Posterior cingulate gyrus (tissue), 11 donors: ENCODE results near the gene EXOSC10.
"Not testable (repeated sequence)": the region's sequence is repeated elsewhere in the genome, so short reads cannot be mapped to it uniquely, and the experiment has no call there.

Experiments used
- DNase-seq, 10 donors: peaks; one replicate each; pipeline versions ENCODE4 v3.0.0 to v3.0.0-alpha.2; 2020 to 2021; ENCODE audit warnings: mixed read lengths in 3 of 10
- intact Hi-C: fragments of 100-400 bp; cut with DNase I; formaldehyde crosslinking; loops from one replicate; pipeline ENCODE4 v1.15.1; 2023

The EXOSC10 gene

DNA sequence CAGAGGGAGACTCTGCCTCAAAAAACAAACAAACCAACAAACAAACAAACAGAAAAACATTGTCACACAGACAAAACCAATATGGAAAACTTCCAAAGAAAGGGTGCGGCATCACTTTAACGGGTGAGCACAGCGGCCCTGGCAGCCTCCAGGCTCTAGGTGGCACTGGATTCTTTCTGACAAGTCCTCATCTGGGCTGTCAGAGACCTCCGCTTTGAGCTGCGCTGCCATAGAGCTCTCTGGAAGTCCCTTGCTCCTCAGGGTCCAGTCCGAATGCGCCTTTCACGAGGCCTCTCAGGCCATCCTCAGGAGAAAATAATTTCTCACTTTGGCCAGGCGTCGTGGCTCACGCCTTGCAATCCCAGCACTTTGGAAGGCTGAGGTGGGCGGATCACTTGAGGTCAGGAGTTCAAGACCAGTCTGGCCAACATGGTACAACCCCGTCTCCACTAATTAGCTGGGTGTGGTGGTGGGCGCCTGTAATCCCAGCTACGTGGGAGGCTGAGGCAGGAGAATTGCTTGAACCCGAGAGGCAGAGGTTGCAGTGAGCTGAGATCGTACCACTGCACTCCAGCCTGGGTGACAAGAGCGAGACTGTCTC lies 35.6 kb downstream of the EXOSC10 start:
- peak in 2 of 10 donors; percentile 10 to 81 for DNase-seq
- intact Hi-C loops = loop anchor here (5.0 kb wide), 1 partner anchor 198 kb away; the partner anchor contains the start of gene MTOR

DNA sequence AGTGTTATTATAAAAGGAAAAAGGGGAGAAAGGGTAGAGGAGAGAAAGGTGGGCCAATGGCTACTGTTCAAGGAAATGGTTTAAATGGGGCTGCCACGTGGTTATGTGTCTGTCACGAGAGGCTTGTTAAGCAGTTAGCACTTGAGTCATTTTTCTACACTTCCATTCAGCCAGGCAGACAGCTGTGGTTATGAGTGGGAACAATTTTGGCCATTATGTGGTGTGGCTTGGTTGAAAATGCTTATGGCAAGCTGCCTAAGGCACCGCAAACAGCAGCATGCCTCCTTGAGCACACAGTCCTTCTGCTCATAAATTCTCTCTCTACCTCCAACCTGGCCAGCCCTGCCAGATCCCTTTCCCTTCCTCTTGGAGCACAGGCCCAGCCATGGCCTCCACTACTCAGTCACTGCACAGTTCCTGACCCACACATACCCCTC lies 36.7 kb downstream of the EXOSC10 start:
- DNase-seq = peak in 3 of 10 donors; percentile 11 to 82 (median 41)
- intact Hi-C loops = loop anchor here (5.0 kb wide), 1 partner anchor 199 kb away; the partner anchor contains the start of gene MTOR

DNA sequence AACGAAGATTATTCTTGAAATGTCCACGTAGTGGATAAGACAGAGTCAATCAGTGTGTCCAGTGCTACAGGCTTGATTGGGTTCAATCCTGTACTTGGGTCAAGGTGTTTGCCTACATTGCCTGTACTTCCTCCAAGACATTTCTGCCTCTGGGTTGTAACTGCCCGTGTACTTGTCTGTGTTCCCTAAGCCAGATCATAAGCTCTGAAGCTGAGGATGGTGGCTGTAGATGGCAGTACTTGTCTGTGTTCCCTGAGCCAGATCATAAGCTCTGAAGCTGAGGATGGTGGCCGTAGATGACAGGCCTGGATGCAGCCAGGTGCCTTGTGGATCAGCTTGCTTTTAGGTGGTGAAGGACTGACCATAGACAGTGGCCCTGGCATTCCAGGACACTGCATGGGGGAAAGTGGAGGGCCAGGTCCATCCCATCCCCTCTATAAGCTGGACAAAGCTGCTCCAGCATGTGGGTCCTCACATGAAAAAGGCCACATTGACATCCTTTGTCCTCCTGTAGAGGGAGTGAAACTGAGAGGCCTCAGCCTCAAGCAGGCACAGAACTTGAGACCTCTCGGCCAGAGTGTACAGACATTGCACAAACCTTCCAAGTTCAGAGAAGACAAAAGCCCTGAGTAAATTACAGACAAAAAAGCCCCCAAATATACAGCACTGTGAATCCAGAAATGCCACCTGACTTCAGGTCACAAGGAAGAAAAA lies 37.9 kb downstream of the EXOSC10 start:
- intact Hi-C loops = loop anchor here (5.0 kb wide), 1 partner anchor 200 kb away; the partner anchor contains the start of gene MTOR
- DNase-seq = peak in 2 of 10 donors; percentile 9 to 37

DNA sequence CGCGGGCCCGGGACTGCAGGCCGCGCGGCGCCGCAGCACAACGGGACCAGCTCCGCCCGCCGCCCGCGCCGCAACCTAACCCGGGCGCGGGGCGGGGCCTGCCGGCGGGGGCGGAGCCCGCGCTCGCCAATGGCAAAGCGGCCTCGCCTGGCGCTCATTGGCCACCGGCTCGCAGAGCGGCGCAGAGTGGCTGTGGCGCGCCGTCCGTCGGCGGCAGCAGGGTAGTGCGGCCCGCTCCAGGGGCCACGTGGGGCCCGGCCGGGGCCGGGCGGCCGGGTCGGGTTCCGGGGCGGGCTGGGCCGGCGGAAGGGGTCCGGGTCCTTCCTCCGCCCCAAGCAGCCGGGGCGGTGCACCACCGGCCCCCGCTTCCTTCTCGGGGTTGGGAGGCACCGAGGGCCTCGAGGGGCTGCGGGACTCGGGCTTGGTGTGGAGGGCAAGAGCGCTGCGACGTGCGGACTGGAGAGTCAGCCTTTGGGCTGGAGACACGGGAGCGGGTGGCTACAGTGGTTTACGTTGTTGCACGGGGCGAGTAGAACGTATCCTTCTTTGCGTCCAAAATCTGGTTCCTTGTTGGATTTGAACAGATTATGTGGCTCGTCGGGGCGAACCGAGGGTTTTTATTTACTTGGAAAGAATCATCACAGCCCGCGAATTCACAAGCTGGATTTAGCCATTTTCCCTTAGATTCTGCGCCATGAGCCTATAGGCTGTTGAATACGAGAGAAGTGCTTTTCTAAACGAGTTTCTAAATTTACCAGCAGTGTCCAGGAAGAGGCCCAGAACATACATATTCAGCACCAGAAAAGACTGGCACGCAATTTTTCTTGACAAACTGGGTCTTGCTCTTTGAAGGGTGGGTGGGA lies 39.5 kb downstream of the EXOSC10 start, which contains the start of gene SRM:
TSS of gene SRM (minus strand) at position 51 of the 863 bp plus-strand sequence. CDS start 75 bp downstream, outside the sequence.
- intact Hi-C loops = loop anchor here (5.0 kb wide), 1 partner anchor 202 kb away; the partner anchor contains the start of gene MTOR
- DNase-seq = peak; percentile 76 to 99 (median 90)

DNA sequence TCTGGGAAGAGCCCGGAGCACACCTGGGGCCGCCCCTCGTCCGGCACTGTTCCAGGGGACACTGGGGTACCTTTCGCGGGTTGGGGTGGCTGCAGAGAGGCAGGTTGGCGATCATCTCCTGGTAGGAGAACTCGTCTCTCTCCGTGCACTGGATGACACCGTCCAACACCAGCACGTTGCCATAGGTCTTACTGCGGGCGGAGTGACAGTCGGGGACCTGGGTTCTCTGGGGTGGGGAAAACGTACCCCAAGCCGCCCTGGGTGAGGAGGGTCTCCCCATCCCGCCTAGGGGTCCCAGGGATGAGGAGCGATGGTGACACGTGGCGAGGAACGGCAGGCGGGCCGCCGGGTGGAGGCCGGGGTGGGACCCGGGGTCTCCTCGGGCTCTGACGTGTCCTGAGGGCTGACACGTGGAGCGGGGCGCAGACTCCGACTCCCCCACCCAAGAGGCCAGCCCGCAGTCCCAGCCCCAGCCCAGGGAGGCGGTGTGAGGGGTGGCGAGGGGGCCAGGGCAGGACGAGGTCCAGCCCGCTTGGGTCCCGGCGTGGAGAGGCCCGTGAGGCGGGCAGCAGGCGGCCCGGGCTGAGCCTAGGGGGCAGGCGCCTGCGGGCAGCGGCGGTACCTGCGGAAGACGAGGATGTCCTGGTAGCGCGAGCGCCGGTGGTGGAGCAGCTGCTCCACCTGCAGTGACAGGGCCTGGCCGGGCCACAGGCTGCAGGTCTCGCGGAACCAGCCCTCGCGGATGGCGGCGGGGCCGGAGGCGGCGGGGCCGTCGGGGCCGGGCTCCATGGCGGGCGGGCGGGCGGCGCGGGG lies 40.3 kb downstream of the EXOSC10 start:
- DNase-seq = peak in 1 of 10 donors; percentile 78
- intact Hi-C loops = no loop called here

DNA sequence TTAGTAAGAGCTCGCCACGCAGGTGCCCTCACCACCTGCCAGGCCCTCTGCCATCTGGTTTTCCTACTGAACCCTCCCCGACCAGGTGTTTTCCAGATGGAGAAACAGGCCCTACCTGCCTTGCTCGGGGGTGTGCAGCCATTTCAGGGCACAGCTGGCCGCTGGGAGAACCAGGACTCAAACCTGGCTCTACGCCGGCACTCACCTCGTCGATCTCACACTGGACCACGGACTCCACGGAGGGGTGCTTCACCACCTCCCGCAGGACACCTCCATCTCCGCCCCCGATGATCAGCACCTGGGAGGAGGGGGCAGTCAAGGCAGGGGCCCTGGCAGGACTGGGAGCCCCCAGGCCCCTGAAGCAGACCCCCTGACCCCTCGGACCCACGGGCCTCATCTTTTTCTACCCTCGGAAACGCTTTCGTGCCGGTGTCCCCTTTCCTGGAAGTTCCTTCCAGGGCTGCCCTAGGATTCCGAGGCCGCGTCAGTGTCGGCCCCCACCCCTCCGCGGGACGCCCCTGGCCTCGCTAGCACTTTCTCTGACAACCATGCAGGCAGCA lies 41.0 kb downstream of the EXOSC10 start:
- intact Hi-C loops = no loop called here
- DNase-seq = peak in 1 of 10 donors; percentile 59

DNA sequence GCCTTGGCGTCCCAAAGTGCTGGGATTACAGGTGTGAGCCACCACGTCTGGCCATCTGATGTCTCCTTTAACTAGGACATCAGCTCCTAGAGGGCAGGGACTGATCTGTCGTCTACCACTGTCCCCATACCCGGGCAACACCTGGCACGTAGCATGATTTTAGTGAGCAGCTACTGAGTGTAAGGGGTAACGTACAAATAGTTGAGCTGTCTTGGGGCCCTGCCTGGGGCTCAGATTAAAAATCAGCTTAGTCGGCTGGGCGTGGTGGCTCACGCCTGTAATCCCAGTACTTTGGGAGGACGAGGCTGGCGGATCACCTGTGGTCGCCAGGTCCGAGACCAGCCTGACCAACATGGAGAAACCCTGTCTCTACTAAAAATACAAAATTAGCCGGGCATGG lies 41.6 kb downstream of the EXOSC10 start:
- intact Hi-C loops = no loop called here
- peak in 1 of 10 donors; percentile 39 for DNase-seq

DNA sequence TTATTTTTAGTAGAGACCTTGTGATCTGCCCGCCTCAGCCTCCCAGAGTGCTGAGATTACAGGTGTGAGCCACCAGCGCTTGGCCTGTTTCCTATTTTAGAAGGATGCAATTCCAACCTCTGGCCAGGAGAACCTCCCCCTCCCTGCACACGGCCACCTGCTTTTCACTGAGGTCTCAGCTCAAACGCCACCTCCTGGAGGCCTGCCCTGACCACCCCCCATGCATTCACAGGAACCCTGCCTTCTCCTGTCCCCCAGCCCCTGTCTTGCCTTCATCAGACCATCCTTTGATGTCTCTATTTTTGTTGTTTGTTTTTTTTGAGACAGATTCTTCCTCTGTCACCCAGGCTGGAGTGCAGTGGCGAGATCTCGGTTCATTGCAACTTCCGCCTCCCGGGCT lies 42.2 kb downstream of the EXOSC10 start:
- peak in 3 of 10 donors; percentile 29 to 44 (median 39) for DNase-seq
- intact Hi-C loops = no loop called here

DNA sequence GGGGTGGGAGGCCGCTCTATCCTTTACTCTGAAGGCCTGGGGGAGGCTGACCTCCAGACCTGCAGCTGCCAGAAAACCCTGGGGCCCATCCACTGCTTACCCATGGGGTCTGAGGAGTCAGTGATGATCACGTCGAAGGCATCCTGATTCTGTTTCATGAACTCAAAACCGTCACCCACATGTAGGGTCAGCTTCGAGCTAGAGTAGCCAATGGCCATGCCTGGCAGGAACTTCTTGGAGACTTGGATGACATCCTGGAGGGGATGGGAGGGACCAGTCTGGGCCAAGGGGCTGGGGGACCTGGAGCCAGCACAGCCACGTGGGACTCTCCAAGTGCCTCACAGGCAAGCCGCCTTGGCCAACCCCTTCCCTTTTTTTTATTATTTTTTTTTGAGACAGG lies 43.2 kb downstream of the EXOSC10 start:
- DNase-seq = peak in 3 of 10 donors; percentile 46 to 54 (median 50)
- intact Hi-C loops = no loop called here

DNA sequence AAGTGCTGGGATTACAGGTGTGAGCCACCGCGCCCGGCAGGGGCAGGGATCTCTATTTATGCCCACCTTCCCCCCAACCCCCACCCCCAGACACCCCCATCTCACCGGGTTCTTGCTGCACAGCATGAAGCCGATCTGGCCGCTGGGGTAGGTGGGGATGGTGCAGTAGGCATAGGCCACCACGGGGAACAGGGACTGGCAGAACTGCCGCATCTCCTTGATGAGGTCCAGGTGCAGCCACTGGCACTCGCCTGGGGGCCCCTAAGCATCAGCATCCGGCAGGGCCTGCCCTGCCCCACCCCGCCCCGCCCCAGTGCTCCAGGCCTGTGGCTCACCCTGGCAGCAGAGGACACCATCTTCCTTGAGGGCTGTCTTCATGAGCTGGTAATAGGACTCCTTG lies 44.0 kb downstream of the EXOSC10 start:
- intact Hi-C loops = no loop called here
- DNase-seq = peak in 4 of 10 donors; percentile 8 to 63 (median 45)

DNA sequence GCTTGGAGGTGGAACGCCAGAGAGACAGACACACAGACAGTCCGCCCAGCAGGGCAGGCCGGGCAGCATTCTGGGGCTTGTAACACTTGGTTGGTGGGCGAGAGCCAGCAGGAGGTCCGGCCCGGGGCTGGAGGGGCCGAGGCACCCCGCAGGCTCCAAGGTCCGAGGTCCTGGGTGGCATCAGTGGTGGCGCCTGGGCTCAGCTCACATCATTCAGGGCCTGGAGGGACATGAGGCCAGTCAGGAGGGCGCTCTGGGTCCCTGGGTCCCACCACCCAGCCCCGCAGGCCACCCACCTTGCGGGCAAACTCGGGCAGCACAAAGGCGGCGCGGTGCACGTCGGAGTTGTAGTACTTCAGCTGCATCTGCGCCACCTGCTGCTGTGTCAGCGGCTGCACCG lies 45.0 kb downstream of the EXOSC10 start:
- intact Hi-C loops = no loop called here
- DNase-seq = peak in 3 of 10 donors; percentile 26 to 71 (median 70)

DNA sequence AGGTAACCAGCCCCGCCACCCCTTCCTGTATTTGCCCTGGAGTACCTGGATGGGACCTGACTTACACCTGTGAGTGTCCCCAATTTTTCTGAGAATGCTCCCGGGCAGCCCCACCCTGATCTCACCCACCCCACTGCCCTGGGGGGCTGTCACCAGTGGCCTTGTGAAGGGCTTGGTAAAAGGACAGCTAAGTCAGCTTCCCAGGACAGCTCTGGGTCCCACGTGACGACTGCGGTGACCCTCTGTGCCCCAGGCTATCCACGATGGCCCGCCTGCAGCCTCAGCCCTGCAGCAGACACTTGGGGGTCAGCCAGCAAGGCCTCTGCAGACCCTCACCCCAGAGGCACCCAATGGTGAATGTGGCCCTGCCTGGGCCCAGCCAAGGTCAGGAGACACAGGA lies 45.5 kb downstream of the EXOSC10 start:
- peak in 2 of 10 donors; percentile 8 to 55 for DNase-seq
- intact Hi-C loops = no loop called here

DNA sequence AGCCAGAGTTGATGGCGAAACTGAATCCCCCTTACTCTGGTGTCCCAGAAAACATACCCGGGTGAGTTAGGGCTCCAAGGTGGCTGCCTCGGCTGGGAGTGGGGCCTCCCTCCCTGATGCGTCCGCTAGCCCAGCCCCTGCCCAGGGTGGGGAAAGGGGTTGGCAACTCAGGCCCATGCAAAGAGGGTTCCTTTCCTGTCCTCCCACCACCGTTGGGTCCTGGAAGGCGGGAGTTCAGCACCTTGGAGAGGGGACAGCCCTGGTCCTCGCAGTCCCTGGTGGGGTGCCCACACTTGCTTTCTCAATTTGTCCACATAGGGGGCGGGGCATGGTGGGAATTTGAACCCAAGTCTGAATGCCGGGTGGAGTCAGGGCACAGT lies 45.9 kb downstream of the EXOSC10 start:
- intact Hi-C loops = no loop called here
- DNase-seq = peak in 3 of 10 donors; percentile 12 to 71 (median 56)

DNA sequence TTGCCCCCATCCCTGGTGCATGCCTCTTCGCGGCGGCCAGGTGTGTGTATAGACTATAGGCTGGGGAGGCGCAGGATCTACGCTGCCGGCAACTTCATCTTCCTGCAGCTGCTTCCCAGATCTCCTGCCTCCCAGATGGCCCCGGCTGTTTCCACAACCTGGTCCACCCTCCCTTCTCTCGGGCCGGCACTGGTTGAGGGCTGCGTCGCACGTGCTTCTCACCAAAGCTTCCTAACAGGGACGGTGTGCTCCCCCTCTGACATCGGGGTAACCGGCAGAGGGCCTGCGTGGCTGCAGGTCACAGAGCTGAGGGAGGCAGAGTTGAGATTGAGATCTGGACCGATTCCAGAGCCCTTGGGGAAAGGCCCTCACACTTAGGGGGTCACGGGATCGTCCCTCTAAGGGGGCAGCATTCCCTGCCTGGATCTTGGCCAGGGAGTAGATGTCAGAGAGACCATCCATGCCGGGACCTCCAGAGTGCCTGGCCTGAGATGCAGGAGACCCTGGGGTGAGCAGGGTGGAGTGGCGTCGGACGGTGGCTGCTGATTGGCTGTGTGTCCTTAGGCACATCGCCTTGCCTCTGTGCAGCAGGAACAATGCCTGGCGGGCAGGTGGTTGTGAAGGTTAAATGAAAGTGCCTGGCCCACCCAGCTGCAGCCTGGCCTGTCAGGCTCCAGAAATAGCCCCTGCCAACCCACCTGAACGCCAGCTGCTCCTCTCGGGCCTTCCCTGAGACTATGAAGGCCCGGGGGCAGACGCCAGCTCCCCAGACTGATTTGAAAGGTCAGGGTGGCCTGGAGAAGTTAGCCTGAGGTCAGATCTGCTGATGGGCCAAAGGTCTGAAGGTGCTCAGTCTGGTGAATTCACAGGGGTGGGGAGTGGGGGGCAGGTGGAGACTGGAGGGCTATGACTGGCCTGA lies 46.6 kb downstream of the EXOSC10 start:
- intact Hi-C loops = no loop called here
- peak in 3 of 10 donors; percentile 28 to 83 (median 71) for DNase-seq

DNA sequence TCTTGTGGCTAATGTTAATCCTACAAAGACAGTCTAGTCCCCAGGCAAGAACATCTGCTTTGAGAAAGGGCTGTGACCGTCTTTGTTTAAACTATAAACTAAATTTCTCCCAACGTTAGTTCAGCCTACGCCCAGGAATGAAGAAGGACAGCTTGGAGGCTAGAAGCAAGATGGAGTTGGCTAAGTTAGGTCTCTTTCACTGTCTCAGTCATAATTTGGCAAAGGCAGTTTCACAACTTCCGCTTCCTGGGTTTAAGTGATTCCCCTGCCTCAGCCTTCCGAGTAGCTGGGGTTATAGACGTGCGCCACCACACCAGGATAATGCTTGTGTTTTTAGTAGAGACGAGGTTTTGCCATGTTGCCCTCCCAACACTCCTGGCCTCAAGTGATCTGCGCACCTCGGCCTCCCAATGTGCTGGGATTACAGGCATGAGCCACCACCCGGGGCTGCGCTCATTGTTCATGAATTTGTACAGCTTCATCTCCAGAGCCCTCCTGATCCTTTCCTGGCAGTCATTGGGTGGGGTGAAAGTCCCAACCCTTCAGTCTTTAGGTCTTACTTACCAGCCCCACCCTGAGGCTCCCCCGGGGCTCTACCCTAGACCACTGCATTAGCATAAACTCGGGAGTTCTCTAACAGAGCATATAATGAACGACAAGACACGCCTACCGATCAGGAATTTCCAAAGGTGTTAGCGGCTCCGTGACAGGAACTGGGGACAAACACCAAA lies 47.7 kb downstream of the EXOSC10 start:
- intact Hi-C loops = no loop called here
- DNase-seq = peak in 1 of 10 donors; percentile 71

DNA sequence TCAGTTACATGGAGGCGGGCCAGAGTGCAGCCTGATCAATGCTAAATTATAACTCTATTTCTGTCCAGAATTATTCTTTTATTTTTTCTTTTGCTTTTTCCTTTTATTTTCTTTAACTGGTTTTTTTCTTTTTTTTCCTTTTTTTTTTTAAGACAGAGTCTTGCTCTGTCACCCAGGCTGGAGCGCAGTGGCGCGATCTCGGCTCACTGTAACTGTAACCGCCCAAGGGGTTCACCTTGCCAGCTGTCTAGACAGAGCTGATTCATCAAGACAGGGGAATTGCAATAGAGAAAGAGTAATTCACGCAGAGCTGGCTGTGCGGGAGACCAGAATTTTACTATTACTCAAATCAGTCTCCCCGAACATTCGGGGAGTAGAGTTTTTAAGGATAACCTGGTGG lies 48.5 kb downstream of the EXOSC10 start:
- DNase-seq = peak in 2 of 10 donors; percentile 57 to 59
- intact Hi-C loops = not testable (repeated sequence)

DNA sequence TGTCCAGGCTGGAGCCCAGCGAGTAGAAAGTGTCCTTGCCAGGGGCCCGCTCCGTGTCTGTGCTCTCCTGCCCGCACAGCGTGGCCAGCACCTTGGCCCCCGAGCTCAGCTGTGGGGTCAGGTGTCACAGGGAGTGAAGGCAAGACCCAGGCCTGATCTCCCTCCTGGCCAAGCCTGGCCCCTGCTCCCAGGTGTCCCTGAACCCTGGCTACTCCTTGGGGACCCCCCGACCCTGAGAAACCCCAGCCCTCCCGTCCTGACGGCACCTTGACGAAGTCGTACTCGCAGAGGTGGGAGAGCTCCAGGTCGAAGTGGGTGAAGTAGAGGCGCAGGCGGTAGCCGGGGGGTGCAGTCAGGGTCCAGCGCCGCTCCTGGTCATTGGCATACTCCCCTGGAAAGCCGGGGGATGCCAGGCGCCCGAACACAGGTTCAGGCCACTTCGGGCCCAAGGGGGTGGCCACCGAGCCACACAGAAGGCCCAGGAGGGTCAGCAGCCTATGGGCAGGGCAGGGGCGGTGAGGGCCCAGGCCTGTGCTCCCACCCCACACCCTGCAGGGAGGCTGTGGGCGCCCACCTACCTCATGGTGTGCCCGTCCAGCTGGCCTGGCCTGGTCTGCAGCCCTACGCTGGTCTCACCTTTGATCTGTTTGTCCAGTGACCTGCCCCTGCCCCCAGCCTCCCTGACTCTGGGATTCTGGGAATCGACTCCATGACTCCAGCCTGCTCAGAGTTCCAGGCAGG lies 52.9 kb downstream of the EXOSC10 start, which contains the start of gene MASP2:
TSS of gene MASP2 (minus strand) at position 615 of the 741 bp plus-strand sequence. CDS start at position 583, 32 bp downstream.
- peak in 3 of 10 donors; percentile 56 to 82 (median 72) for DNase-seq

More for the DNA sequence above, 52.9 kb downstream of the EXOSC10 start, which contains the start of gene MASP2:
- intact Hi-C loops = no loop called here
